Stimulated activated CD8-positive, alpha-beta memory T cell treated with anti-CD3 and anti-CD28 coated beads, Interleukin-4, amount 100 ng/mL, for 1 hour (primary cell): ENCODE measurements around the gene GRM2.
A peak's percentile ranks its signal among the peaks of the same experiment; 100 is the strongest.

Experiments
- DNase-seq, 2 donors: peaks; one replicate each; pipeline ENCODE4 v3.0.0-alpha.2; 2020; ENCODE audit warnings: low read depth in 2 of 2, low spot score in 1 of 2

The GRM2 gene

DNA sequence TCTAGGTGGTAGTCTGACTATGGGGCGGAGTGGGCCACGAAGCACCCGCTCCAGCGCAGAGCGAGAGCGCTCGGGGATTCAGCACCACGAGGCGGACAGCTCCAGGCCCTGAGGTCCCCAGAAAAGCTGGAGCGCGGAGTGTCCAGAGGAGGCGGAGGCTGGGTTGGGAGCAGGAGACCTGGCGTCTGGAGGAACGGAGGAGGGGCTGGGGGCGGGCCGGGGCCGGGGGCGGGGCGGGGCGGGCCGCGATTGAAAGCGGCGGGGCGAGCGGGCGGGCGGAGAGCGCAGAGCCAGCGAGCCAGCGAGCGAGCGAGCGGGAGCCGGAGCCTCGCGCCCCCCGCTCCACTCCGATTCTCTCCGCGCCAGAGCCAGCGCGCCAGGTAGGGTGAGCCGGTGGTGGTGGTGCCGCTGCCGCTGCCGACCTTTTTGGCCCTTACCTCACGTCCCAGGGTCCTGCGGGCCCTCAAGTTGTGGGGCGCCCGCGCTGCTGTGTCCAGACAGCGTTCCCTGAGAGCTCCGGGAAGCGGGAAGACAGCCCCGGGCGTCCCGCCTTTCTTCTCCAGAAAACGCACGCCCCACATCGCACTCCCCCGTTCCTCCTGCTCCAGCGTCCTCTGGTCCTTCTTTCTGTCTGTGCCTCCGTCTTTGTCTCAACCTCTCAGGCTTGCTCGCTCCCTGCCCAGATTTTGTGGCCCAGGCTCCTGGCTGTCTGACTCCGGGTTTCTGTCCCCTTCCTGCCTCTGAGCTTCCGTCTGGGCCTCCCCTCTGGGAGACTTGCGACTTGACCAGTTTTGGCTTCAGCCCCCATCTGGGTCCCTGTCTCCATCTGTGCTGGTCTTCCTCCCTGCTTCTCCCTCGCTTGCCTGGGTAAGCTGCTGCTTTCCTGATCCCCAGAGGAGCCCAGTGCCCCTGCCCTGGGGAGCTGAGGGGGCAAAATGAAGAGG is at the start of gene GRM2:
GRM2 (plus strand) TSS at position 281 of the 944 bp plus-strand sequence. CDS start 1,916 bp downstream, outside the sequence.
- no peak for DNase-seq

DNA sequence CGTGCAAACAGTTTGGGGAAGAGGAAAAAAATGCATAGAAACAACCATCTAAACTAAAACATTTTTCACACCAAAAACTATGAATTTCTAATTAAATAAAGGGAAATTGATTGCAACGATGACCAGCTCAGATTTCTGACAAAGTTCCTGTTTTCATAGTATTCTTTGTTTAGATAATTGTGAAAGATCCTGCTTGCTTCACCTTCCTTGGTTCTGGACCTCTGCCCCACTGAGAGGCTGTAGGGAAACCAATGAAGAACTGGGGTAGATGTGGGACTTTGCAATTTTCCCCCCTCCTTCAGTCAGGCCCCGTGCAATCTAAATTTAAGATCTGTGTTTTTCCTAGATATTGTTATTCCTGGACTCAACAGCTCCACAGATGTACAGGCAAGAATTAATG is 49.6 kb upstream of the GRM2 start:
- DNase-seq, result no peak

DNA sequence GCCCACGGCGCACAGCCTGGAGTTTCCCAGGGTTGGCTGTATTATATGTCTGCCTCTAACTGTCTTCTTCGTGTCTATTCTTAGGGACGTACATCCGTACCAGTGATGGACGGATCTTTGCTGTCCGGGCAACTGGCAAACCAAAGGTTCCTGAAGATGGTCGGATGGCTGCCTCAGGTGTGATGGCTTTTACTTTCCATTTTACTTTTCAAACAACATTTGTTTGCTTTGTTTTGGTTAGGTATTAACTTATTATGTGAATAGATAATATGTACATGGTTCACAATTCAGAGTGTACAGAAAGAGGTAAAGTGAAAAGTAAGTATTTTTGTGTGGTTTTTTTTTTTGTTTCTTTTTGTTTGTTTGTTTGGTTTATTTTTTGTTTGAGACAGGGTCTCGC is 46.9 kb upstream of the GRM2 start:
- no peak for DNase-seq

DNA sequence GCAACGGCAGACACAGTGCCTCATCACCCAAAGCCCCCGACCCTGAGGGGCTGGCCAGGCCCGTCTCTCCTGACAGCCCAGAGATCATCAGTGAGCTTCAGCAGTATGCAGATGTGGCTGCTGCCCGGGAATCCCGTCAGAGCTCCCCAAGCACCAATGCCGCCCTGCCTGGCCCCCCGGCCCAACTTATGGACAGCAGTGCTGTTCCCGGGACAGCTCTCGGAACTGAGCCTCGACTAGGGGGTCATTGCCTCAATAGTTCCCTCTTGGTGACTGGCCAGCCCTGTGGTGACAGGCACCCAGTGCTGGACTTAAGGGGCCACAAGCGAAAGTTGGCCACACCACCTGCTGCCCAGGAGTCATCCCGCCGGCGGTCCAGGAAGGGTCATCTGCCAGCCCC is 44.4 kb upstream of the GRM2 start:
- no peak for DNase-seq

DNA sequence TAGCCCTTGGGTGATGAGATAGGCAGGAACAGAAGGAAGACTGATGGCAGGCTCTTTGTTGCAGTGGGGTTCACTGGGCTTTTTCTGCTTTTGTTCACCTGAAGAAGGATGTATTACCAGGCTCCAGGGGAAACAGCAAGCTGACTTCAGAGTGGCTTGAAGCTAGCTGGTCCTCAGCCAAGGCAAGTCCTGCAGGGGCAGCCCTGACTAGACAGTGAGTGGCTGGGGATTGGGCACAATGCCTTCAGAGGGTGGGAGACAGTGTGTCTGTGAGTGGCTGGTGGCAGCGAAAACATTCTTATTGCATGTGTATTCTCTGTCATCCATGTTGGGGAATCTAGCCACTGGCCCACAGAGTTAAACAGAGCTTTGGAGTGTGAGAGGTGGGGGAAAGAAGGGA is 38.1 kb upstream of the GRM2 start:
- no peak for DNase-seq

GRCh38 chr3:51669241-51670052 is 37.4 kb upstream of the GRM2 start:
- peak; percentile 45 to 64 for DNase-seq

- DNase-seq, result no peak
These were observed 36.6 kb upstream of the GRM2 start for GRCh38 chr3:51670053-51670822.

- peak; percentile 81 to 87 for DNase-seq
These were observed 35.8 kb upstream of the GRM2 start, which contains the start of gene TEX264 for GRCh38 chr3:51670823-51671733. Gene TEX264 (plus strand): TSS chr3:51671252. CDS start chr3:51674305, 3,053 bp downstream.

DNA sequence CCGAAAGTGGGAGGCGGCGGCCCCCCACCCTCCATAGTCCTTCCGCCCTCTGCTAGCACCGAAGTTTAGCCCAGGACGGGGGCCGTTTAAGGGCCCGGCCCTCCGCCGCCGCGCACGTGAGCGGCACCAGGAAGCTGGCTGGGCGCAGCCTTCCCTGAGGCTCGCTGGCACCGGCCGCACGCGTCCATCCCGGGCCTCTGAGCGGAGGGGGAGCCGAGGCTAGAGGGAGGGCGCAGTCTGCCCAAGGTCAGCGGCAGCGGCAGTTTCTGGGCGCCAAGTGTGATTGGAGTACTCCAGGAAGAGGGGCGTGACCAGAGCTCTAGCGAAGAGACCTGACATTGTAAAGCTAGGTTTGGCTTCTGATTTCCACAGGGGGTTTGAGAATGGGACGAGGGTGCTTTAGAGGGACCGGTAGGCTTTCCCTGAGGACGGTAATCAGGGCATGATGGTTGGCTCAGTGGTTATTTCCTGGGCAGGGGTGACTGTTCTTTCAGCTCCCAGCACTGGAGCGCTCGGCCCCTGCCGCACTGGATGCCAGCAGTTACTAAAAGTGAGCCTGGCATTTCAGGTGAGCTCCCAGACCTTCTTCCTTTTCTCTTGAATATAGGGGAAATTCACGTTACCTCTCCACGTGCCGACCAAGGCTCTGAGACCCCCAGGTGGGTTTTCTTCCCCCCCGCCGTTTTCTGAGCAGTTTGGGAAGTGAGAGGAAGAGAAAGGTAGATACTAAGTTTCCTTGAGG is 35.0 kb upstream of the GRM2 start:
- peak in 1 of 2 donors; percentile 15 for DNase-seq

DNA sequence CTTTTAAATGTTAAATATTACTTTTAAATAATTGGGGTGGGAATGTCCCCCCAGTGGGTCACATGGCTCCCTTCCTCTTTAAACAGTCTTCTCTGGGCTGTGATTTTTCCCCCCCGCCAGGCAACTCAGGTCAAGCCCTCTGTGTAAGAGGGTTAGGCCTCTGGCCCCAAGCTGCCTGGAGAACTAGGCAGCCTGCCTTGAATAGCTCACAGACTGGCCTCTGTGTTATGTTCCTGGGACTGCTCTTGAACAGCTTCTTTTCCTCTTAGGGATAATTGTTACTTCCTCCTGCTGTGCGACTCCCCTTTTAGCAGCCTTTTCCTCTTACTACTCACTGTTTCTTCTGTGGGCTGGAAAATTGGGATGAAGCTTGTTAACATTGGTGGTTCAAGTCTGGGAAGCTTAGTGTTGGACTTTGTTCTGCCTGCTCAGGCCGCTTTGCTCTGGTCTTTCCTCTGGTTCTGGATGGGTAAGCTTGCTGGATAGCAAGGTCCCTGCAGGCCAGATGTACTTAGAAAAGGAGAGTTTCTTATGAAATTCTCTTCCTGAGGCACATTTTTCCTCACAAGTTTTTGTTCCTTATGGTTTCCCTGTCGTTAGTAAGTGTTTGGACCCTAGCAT is 33.6 kb upstream of the GRM2 start:
- no peak for DNase-seq

DNA sequence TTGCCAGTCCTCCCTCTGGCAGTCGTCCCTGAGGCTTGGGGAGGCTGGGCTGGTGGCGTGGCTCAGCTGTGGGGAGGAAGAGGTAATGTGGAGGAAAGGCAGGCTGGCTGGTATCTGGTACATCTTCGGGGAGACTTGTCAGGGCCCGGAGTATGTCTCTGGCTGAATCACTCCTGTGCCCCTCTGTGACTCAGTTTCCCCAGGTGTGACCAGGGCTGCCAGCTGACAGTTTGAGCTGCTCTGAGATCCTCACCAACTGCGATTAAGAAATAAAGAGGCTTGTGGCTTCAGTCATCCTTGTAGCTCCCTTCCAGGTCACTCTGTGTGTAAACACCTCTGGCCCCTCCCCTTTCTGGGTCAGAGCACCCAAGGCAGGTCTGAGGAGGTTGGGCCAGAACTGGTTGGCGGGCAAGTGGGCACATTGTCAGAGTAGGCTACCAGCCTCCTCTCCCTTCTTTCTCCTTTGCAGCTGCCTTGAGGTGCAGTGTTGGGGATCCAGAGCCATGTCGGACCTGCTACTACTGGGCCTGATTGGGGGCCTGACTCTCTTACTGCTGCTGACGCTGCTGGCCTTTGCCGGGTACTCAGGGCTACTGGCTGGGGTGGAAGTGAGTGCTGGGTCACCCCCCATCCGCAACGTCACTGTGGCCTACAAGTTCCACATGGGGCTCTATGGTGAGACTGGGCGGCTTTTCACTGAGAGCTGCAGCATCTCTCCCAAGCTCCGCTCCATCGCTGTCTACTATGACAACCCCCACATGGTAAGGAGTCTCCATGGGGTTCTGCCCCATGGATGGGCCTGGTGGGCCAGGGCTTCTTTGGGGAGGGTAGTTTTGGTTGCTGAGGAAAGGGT is 32.8 kb upstream of the GRM2 start:
- no peak for DNase-seq

GRCh38 chr3:51675201-51675611 is 31.7 kb upstream of the GRM2 start:
- no peak for DNase-seq

- DNase-seq, result no peak
These were observed 30.7 kb upstream of the GRM2 start for GRCh38 chr3:51676102-51676640.

DNA sequence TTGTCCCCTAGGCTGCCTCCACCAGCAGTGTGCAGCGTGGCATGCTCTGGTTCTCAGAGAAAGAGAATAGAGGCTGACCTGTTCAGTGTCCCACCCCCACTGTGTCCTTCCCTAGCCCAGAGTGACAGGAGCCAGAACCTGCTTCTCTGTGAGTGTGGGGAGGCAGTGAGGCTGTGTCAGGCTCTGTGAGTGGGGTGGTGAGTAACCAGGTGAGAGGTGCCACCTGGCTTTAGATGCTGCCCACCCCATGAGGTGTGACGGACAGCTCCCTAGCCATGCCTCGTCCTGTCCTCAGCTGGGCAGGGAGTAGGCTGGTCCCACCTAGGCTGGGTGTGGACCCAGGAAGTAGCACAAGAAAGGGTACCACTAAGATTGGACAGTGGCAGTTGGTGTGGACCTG is 29.5 kb upstream of the GRM2 start:
- DNase-seq, result no peak

- DNase-seq, result no peak
These were observed 28.7 kb upstream of the GRM2 start for GRCh38 chr3:51678186-51678585.

- DNase-seq, result no peak
These were observed 28.2 kb upstream of the GRM2 start for GRCh38 chr3:51678641-51679040.

- DNase-seq, result no peak
These were observed 27.6 kb upstream of the GRM2 start for GRCh38 chr3:51679318-51679717.

GRCh38 chr3:51679777-51680176 is 27.1 kb upstream of the GRM2 start:
- DNase-seq, result no peak
